HG03175 (cell line): Measurements from ENCODE around the gene HCRTR1.
A peak's percentile ranks its signal among the peaks of the same experiment; 100 is the strongest.
"Not testable (repeated sequence)": the region's sequence is repeated elsewhere in the genome, so short reads cannot be mapped to it uniquely, and the experiment has no call there.

Experiments used
- ATAC-seq: cut with Tn5 transposase; IDR thresholded peaks from one replicate; pipeline ENCODE4 v1.9.1; 2021; ENCODE audit warnings: mild to moderate bottlenecking, moderate library complexity; ENCODE audit not compliant: unreplicated experiment

HCRTR1 gene

GRCh38 chr1:31581821-31582810, 35.4 kb upstream of the HCRTR1 start:
- no peak for ATAC-seq

- ATAC-seq: no peak
Measured at GRCh38 chr1:31583082-31583994, 34.2 kb upstream of the HCRTR1 start.

- no peak for ATAC-seq
Measured at GRCh38 chr1:31583995-31584868, 33.3 kb upstream of the HCRTR1 start.

GRCh38 chr1:31584869-31585735, 32.4 kb upstream of the HCRTR1 start:
- ATAC-seq: no peak

- ATAC-seq: no peak
Measured at GRCh38 chr1:31585736-31586365, 31.6 kb upstream of the HCRTR1 start.

- no peak for ATAC-seq
Measured at GRCh38 chr1:31586376-31587327, 30.8 kb upstream of the HCRTR1 start.

GRCh38 chr1:31587328-31587699, 30.2 kb upstream of the HCRTR1 start:
- ATAC-seq: not testable (repeated sequence)

- ATAC-seq: no peak
Measured at GRCh38 chr1:31587720-31588423, 29.6 kb upstream of the HCRTR1 start.

GRCh38 chr1:31588751-31589515, 28.6 kb upstream of the HCRTR1 start:
- no peak for ATAC-seq

GRCh38 chr1:31591425-31592093, 25.9 kb upstream of the HCRTR1 start:
- no peak for ATAC-seq

GRCh38 chr1:31592132-31592531, 25.4 kb upstream of the HCRTR1 start:
- ATAC-seq: no peak

GRCh38 chr1:31593136-31593665, 24.3 kb upstream of the HCRTR1 start:
- no peak for ATAC-seq

- ATAC-seq: peak; percentile 64
Measured at GRCh38 chr1:31593770-31594632, 23.5 kb upstream of the HCRTR1 start.

GRCh38 chr1:31595836-31596736, 21.4 kb upstream of the HCRTR1 start:
- ATAC-seq: no peak
